SK-N-SH treated with all-trans-retinoic acid at 6 μM for 48 hours (cell line): ENCODE results near the gene FRAS1.

Experiments
- ARNTL ChIP-seq: fragments of 450-650 bp; formaldehyde crosslinking; IDR thresholded peaks from 2 replicates; pipeline ENCODE4 v1.5.0; 2020; ENCODE audit warnings: low read depth, mild to moderate bottlenecking, moderate library complexity, borderline replicate concordance
- ESRRG ChIP-seq: fragments of 250-450 bp; sonication (Bioruptor Pico); IDR thresholded peaks from 2 replicates; pipeline ENCODE4 v1.6.1; 2021; ENCODE audit warnings: mild to moderate bottlenecking
- GLIS3 ChIP-seq: fragments of 250-450 bp; sonication (Bioruptor Pico); IDR thresholded peaks from 2 replicates; pipeline ENCODE4 v1.5.0; 2020; ENCODE audit warnings: mild to moderate bottlenecking, moderate library complexity
- ISL1 ChIP-seq: fragments of 250-450 bp; sonication (Bioruptor Pico); IDR thresholded peaks from 2 replicates; pipeline ENCODE4 v2.1.2; 2022; ENCODE audit warnings: mild to moderate bottlenecking, moderate library complexity
- OSR1 ChIP-seq: fragments of 250-450 bp; sonication (Bioruptor Pico); IDR thresholded peaks from 2 replicates; pipeline ENCODE4 v1.8.0; 2022; ENCODE audit warnings: moderate library complexity, mild to moderate bottlenecking, inconsistent platforms
- PPARA ChIP-seq: fragments of 250-450 bp; sonication (Bioruptor Pico); IDR thresholded peaks from 2 replicates; pipeline ENCODE4 v1.5.0; 2020; ENCODE audit warnings: mild to moderate bottlenecking, borderline replicate concordance
- RARB ChIP-seq: fragments of 250-450 bp; sonication (Bioruptor Pico); IDR thresholded peaks from 2 replicates; pipeline ENCODE4 v1.8.0; 2021; ENCODE audit warnings: mild to moderate bottlenecking, moderate library complexity
- SNAI2 ChIP-seq: fragments of 250-450 bp; sonication (Bioruptor Pico); IDR thresholded peaks from 2 replicates; pipeline ENCODE4 v1.5.0; 2020; ENCODE audit warnings: mild to moderate bottlenecking, moderate library complexity
- TCF4 ChIP-seq: fragments of 250-450 bp; sonication (Bioruptor Pico); IDR thresholded peaks from 2 replicates; pipeline ENCODE4 v1.8.0; 2021; ENCODE audit warnings: mild to moderate bottlenecking, moderate library complexity, borderline replicate concordance
- ZNF70 ChIP-seq: fragments of 450-650 bp; formaldehyde crosslinking; IDR thresholded peaks from 2 replicates; pipeline ENCODE4 v1.5.0; 2020; ENCODE audit warnings: mild to moderate bottlenecking, moderate library complexity
- TF ChIP-seq, protein P1 (sequence below): fragments of 250-450 bp; sonication (Bioruptor Pico); IDR thresholded peaks from 2 replicates; pipeline ENCODE4 v1.8.0; 2021; ENCODE audit warnings: low read depth, mild to moderate bottlenecking, moderate library complexity, borderline replicate concordance
- TF ChIP-seq, protein P2 (sequence below): fragments of 250-450 bp; sonication (Bioruptor Pico); IDR thresholded peaks from 2 replicates; pipeline ENCODE4 v1.5.1; 2020; ENCODE audit warnings: low read depth, mild to moderate bottlenecking, moderate library complexity

DNA sequence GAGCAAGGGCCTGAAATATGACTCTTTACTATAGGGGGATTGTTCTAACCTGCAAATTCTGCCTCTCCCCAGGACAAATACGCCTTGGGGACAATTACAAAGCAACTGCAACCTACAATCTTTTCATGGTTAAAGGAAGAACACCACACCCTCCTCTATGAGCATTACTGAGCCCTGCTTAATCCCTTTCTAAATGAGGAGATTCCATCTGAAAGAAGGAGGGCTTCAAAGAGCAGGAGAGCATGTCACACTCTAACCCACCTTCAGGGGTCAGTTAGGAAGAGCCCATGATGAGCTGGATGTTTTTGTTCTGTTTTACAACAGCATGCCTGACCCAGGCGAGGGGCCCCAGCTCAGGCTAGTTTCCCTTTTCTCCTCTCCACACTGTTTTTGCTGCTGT, 360.5 kb downstream of the FRAS1 start:
- no peak for TF ChIP-seq TCF4
- no peak for TF ChIP-seq PPARA (CRISPR knock-in tag)
- no peak for TF ChIP-seq ZNF70 (CRISPR knock-in tag)
- TF ChIP-seq, protein P1, sequence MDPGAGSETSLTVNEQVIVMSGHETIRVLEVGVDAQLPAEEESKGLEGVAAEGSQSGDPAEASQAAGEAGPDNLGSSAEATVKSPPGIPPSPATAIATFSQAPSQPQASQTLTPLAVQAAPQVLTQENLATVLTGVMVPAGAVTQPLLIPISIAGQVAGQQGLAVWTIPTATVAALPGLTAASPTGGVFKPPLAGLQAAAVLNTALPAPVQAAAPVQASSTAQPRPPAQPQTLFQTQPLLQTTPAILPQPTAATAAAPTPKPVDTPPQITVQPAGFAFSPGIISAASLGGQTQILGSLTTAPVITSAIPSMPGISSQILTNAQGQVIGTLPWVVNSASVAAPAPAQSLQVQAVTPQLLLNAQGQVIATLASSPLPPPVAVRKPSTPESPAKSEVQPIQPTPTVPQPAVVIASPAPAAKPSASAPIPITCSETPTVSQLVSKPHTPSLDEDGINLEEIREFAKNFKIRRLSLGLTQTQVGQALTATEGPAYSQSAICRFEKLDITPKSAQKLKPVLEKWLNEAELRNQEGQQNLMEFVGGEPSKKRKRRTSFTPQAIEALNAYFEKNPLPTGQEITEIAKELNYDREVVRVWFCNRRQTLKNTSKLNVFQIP = no peak
- no peak for TF ChIP-seq SNAI2 (CRISPR knock-in tag)
- no peak for TF ChIP-seq RARB (CRISPR knock-in tag)
- TF ChIP-seq ESRRG (CRISPR knock-in tag) = no peak
- TF ChIP-seq, protein P2, sequence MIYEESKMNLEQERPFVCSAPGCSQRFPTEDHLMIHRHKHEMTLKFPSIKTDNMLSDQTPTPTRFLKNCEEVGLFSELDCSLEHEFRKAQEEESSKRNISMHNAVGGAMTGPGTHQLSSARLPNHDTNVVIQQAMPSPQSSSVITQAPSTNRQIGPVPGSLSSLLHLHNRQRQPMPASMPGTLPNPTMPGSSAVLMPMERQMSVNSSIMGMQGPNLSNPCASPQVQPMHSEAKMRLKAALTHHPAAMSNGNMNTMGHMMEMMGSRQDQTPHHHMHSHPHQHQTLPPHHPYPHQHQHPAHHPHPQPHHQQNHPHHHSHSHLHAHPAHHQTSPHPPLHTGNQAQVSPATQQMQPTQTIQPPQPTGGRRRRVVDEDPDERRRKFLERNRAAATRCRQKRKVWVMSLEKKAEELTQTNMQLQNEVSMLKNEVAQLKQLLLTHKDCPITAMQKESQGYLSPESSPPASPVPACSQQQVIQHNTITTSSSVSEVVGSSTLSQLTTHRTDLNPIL (CRISPR knock-in tag) = no peak
- no peak for TF ChIP-seq ARNTL
- TF ChIP-seq ISL1 (CRISPR knock-in tag) = no peak
- TF ChIP-seq GLIS3 = no peak
- TF ChIP-seq OSR1 = no peak
